ENCODE measurements around the gene SPINDOC. TPM values are rescaled to one million over a fixed set of nuclear protein-coding genes. Genes with fewer than 3 reads are reported as not detected.
A peak's percentile ranks its signal among the peaks of the same experiment; 100 is the strongest.

The SPINDOC gene
- total RNA-seq, 2 donors from 2014 or later, result 7.0 to 12.1 TPM

DNA sequence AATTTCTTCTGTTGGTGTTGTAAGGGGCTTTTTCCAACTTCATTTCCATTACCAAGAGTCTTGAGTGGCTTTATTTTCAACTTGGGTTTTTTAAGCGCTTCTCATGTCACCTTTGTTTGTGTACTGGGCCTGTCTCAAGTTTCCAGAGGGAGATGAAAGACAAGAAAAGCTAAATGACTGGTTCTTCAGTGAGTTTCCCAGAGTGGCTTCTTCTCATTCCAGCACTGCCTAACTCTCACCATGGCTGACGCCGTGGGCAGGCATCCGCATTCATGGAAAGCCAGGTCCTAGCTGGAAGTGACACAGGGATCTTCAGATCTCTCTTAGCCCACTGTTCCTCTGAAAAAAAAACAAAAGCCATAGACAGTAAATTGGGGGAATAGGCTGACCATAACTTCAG, 54.3 kb downstream of the SPINDOC start:
- H3K4me3 ChIP-seq, result no peak overlapping the region
- H3K4me1 ChIP-seq, result peaks cover 0 to 75% of the 10 kb centered on the region in 2 donors
- TF ChIP-seq, protein P1, sequence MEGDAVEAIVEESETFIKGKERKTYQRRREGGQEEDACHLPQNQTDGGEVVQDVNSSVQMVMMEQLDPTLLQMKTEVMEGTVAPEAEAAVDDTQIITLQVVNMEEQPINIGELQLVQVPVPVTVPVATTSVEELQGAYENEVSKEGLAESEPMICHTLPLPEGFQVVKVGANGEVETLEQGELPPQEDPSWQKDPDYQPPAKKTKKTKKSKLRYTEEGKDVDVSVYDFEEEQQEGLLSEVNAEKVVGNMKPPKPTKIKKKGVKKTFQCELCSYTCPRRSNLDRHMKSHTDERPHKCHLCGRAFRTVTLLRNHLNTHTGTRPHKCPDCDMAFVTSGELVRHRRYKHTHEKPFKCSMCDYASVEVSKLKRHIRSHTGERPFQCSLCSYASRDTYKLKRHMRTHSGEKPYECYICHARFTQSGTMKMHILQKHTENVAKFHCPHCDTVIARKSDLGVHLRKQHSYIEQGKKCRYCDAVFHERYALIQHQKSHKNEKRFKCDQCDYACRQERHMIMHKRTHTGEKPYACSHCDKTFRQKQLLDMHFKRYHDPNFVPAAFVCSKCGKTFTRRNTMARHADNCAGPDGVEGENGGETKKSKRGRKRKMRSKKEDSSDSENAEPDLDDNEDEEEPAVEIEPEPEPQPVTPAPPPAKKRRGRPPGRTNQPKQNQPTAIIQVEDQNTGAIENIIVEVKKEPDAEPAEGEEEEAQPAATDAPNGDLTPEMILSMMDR (IDR thresholded peaks at IDR 0.05), result no peak
- peak overlapping the region in 1 of 2 donors; percentile 4 for H3K27ac ChIP-seq
- no peak for DNase-seq (ENCODE audit: low spot score)
- H3K36me3 ChIP-seq, result peaks cover under 1% of the 10 kb centered on the region
- H3K27me3 ChIP-seq, result no peaks in the 10 kb centered on the region
- H3K9me3 ChIP-seq, result no peaks in the 10 kb centered on the region

DNA sequence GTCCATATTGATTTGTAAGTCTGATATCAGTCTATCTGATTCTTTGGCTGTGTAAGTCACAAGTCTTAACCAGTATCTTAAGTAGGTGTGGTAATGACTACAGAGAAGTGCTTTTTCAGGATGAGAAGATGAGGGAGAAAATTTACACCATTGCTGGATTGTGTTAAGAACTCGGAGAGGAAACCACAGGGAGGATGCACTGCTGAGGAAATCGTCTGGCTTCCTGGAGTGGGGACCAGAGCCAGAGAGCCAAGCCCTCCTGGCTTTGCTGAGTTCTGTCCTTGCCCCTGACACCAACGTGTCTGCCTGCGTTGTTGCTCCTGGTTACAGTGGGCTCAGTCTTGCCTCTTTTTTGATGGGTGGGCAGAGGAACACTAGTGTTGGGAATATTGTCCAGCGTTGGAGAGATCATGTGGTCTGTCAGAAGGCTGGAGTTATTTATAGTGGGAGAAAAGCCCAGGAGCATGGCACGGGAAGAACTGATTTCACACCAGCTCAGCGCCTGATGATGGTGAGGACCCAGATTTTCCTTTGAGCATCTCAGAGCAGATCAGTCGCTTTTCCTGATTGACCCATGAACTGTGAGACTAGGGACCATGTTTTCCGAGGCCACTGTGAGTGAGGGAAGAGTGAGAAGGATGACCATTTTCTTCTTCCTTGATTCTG, 55.3 kb downstream of the SPINDOC start:
- TF ChIP-seq, protein P1 (IDR thresholded peaks at IDR 0.05), result no peak
- no peak for DNase-seq (ENCODE audit: low spot score)
- Histone ChIP-seq H3K4me1 (peaks cover 0 to 81% of the 10 kb centered on the region in 2 donors), H3K27ac (peak overlapping the region in 1 of 2 donors; percentile 46), H3K4me3 (no peak overlapping the region), H3K36me3 (no peaks in the 10 kb centered on the region), H3K27me3 (no peaks in the 10 kb centered on the region), H3K9me3 (no peaks in the 10 kb centered on the region)

DNA sequence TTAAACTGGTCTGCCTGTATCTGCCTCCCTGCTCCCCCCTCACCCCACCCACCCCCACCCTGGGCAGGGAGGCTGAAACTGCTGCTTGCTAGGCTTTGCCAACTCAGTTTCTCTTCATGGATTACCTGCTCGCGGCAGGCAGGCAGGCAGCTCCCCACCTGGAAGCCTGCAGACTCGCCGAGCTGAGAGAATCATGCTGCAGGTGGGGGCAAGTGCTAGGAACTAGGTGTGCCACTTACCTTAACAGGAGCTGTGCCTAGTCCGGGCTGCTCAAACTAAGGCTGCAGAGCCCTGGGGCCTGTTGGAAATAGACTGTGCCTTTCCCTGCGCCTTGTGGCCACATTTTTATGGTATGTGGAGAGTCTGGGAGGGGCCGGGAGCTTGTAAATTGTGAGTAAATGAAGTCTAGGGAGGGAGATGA, 55.9 kb downstream of the SPINDOC start:
- no peaks in the 10 kb centered on the region for H3K9me3 ChIP-seq
- H3K4me3 ChIP-seq, result no peak overlapping the region
- peaks cover 0 to 87% of the 10 kb centered on the region in 2 donors for H3K4me1 ChIP-seq
- H3K27me3 ChIP-seq, result no peaks in the 10 kb centered on the region
- peak overlapping the region in 1 of 2 donors; percentile 46 for H3K27ac ChIP-seq
- no peak for DNase-seq (ENCODE audit: low spot score)
- H3K36me3 ChIP-seq, result no peaks in the 10 kb centered on the region
- TF ChIP-seq, protein P1 (IDR thresholded peaks at IDR 0.05), result no peak

DNA sequence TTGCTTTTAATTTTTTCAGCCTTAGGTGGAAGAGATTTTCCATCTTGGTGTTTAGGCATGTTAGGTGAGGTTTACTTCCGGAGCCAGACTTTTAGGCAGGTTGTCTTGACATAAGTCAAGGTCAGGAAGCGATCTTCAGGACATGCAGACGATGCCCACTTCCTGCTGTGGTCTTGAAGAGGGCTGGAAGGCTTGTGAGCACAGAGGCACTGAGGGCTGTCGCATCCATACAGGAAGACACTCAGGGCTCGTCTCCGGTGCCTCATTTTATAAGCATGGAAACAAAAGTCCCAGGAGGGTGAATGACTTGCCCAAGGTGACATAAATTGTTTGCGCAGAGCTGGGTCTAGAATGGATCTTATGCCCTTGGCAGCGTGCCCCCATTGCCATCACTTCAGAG, 56.4 kb downstream of the SPINDOC start:
- H3K4me3 ChIP-seq, result no peak overlapping the region
- no peak overlapping the region for H3K27ac ChIP-seq
- TF ChIP-seq, protein P1 (IDR thresholded peaks at IDR 0.05), result no peak
- peaks cover 0 to 92% of the 10 kb centered on the region in 2 donors for H3K4me1 ChIP-seq
- H3K36me3 ChIP-seq, result no peaks in the 10 kb centered on the region
- DNase-seq (ENCODE audit: low spot score), result no peak
- H3K9me3 ChIP-seq, result no peaks in the 10 kb centered on the region
- no peaks in the 10 kb centered on the region for H3K27me3 ChIP-seq

DNA sequence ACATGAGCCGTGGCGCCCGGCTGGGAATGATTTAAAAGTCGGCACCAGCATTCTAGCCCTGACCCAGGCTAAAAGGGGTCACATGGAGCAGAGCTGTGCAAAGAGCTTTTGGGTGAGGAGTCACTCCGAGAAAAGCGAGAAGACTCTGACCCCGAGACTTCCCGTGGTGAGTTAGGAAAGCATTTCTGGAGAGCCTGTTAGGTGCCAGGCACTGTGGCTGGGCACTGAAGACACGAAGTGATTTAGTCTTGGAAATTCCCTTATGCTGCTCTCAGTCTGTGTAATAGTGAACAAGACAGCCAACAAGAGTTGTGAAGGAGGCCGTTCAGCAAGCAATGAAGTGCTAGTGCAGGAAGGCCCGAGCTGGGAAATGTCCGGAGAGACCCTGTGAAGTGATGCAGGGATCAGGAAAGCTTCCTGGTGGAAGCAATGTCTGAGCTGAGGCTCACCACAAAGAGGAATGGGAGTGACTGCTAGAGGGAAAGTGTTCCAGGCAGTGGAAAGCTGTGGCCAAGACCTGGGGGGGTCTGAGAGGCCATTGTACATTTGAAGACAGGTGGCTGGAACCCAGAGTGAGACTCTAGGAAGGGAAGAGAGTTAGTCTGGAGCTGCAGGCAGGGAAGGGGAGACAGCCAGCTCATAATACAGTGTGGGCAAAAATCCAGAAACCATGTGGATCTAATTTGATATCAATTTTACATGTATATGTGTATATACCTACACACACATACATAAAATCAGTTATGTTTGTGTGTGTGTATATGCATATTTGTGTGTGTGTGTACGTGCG, 57.3 kb downstream of the SPINDOC start:
- H3K9me3 ChIP-seq, result no peaks in the 10 kb centered on the region
- H3K27me3 ChIP-seq, result no peaks in the 10 kb centered on the region
- H3K4me1 ChIP-seq, result peaks cover 0 to 94% of the 10 kb centered on the region in 2 donors
- peak overlapping the region; percentile 35 to 45 for H3K27ac ChIP-seq
- no peak overlapping the region for H3K4me3 ChIP-seq
- no peak for DNase-seq (ENCODE audit: low spot score)
- TF ChIP-seq, protein P1 (IDR thresholded peaks at IDR 0.05), result no peak
- no peaks in the 10 kb centered on the region for H3K36me3 ChIP-seq

Data from right atrium auricular region (tissue), 2 donors.